ENCODE results near the gene MAP1B. TPM values are rescaled to one million over a fixed set of nuclear protein-coding genes. Genes with fewer than 3 reads are reported as not detected.

MAP1B gene
- total and polyA plus RNA-seq, 9 of the 15 experiments (the other 6 are each of a cell fraction or from before 2014, with no cell fraction given), result 5.2 to 66.1 (median 17.3) TPM

DNA sequence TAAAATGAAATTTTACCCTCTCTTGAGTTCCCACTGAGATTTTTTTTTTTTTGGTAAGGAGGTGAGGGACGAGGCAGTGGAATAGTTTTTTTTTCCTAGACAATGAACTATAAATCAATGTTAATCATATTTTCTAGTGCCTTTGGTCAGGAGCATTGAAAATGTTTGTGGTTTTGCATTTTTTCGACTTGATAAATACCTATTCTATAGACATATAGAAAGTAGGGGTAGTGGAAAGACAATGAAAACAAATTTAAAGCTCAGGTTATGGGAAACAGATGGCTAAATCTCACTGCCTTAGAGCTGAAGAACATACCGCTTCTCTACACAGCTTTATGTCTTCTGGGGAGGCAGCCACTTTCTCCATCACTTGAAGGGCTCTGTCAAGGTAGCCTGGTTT lies 118.5 kb downstream of the MAP1B start:
- intact Hi-C loops (cut with micrococcal nuclease) (loop anchor here (5.0 kb wide), 1 partner anchor 82 kb away; no protein-coding TSS in a partner anchor), in situ Hi-C loops (cut with MboI) (no loop called here)
- Histone ChIP-seq H4K20me1 (replicated peaks; ENCODE audit: control insufficient read depth, insufficient read depth, low read length) (no peaks in the 10 kb centered on the region), H3K4me2 (ENCODE audit: insufficient read depth, low read length) (no peak overlapping the region), H3K9me3 (replicated peaks; ENCODE audit: control insufficient read depth, insufficient read depth, low read depth, low read length) (no peaks in the 10 kb centered on the region), H3K79me2 (ENCODE audit: control insufficient read depth, insufficient read depth, low read length) (peaks cover 5% of the 10 kb centered on the region; the same call in 1 of the 3 replicates), H3K27ac (ENCODE audit: extremely low read depth, low read depth, low read length) (no peak overlapping the region), H2AFZ (ENCODE audit: low read depth, low read length) (no peak overlapping the region), H3K36me3 (ENCODE audit: control insufficient read depth, insufficient read depth, low read length) (peaks cover 97% of the 10 kb centered on the region), H3K9ac (ENCODE audit: insufficient read depth in 1 of 2, low read depth in 2 of 2, low read length in 2 of 2) (no peak overlapping the region), H3K4me1 (replicated peaks in 1 of 2; ENCODE audit: control insufficient read depth in 2 of 2, insufficient read depth in 2 of 2, low read length in 2 of 2) (peaks cover 0 to 37% of the 10 kb centered on the region in 2 experiments; a peak in 3 of 5 replicates), H3K27me3 (ENCODE audit: control insufficient read depth in 2 of 2, insufficient read depth in 2 of 2, low read length in 2 of 2) (no peaks in the 10 kb centered on the region), H3K9me1 (ENCODE audit: control insufficient read depth, insufficient read depth, low read length) (no peaks in the 10 kb centered on the region), H3K4me3 (no peak overlapping the region)
- POLR2A ChIA-PET, result interaction anchor here (1.3 kb wide), 1 partner anchor 8 kb away, joined by 3 read pairs; no protein-coding TSS in a partner anchor
- no peak for DNase-seq (ENCODE audit: extremely low read depth in 1 of 4, low spot score in 3 of 4)
- FAIRE-seq, result no peak
- CTCF ChIA-PET (ENCODE audit: low intra/inter-chr PET ratio), result no interaction called here
- 85% methylated on average over 3 of the region's 3 CpGs for WGBS (ENCODE audit: insufficient coverage, low coverage, missing lambda C conversion rate)
- BruUV-seq (replicated peaks), result no TSS peak
- ATAC-seq, result no peak
- TF ChIP-seq, protein P1, sequence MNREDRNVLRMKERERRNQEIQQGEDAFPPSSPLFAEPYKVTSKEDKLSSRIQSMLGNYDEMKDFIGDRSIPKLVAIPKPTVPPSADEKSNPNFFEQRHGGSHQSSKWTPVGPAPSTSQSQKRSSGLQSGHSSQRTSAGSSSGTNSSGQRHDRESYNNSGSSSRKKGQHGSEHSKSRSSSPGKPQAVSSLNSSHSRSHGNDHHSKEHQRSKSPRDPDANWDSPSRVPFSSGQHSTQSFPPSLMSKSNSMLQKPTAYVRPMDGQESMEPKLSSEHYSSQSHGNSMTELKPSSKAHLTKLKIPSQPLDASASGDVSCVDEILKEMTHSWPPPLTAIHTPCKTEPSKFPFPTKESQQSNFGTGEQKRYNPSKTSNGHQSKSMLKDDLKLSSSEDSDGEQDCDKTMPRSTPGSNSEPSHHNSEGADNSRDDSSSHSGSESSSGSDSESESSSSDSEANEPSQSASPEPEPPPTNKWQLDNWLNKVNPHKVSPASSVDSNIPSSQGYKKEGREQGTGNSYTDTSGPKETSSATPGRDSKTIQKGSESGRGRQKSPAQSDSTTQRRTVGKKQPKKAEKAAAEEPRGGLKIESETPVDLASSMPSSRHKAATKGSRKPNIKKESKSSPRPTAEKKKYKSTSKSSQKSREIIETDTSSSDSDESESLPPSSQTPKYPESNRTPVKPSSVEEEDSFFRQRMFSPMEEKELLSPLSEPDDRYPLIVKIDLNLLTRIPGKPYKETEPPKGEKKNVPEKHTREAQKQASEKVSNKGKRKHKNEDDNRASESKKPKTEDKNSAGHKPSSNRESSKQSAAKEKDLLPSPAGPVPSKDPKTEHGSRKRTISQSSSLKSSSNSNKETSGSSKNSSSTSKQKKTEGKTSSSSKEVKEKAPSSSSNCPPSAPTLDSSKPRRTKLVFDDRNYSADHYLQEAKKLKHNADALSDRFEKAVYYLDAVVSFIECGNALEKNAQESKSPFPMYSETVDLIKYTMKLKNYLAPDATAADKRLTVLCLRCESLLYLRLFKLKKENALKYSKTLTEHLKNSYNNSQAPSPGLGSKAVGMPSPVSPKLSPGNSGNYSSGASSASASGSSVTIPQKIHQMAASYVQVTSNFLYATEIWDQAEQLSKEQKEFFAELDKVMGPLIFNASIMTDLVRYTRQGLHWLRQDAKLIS (CRISPR knock-in tag; IDR thresholded peaks at IDR 0.05), result no peak
- TF ChIP-seq, protein P2, sequence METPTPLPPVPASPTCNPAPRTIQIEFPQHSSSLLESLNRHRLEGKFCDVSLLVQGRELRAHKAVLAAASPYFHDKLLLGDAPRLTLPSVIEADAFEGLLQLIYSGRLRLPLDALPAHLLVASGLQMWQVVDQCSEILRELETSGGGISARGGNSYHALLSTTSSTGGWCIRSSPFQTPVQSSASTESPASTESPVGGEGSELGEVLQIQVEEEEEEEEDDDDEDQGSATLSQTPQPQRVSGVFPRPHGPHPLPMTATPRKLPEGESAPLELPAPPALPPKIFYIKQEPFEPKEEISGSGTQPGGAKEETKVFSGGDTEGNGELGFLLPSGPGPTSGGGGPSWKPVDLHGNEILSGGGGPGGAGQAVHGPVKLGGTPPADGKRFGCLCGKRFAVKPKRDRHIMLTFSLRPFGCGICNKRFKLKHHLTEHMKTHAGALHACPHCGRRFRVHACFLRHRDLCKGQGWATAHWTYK (CRISPR knock-in tag; IDR thresholded peaks at IDR 0.05), result no peak
- TF ChIP-seq, protein P3, sequence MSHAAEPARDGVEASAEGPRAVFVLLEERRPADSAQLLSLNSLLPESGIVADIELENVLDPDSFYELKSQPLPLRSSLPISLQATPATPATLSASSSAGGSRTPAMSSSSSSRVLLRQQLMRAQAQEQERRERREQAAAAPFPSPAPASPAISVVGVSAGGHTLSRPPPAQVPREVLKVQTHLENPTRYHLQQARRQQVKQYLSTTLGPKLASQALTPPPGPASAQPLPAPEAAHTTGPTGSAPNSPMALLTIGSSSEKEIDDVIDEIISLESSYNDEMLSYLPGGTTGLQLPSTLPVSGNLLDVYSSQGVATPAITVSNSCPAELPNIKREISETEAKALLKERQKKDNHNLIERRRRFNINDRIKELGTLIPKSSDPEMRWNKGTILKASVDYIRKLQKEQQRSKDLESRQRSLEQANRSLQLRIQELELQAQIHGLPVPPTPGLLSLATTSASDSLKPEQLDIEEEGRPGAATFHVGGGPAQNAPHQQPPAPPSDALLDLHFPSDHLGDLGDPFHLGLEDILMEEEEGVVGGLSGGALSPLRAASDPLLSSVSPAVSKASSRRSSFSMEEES (CRISPR knock-in tag; IDR thresholded peaks at IDR 0.05), result no peak
- TF ChIP-seq SMARCC2 (IDR thresholded peaks at IDR 0.05; ENCODE audit: low read depth) (no peak), SPI1 (IDR thresholded peaks at IDR 0.05; ENCODE audit: borderline replicate concordance, low read depth, low read length) (no peak)
- TF ChIP-seq, protein P4, sequence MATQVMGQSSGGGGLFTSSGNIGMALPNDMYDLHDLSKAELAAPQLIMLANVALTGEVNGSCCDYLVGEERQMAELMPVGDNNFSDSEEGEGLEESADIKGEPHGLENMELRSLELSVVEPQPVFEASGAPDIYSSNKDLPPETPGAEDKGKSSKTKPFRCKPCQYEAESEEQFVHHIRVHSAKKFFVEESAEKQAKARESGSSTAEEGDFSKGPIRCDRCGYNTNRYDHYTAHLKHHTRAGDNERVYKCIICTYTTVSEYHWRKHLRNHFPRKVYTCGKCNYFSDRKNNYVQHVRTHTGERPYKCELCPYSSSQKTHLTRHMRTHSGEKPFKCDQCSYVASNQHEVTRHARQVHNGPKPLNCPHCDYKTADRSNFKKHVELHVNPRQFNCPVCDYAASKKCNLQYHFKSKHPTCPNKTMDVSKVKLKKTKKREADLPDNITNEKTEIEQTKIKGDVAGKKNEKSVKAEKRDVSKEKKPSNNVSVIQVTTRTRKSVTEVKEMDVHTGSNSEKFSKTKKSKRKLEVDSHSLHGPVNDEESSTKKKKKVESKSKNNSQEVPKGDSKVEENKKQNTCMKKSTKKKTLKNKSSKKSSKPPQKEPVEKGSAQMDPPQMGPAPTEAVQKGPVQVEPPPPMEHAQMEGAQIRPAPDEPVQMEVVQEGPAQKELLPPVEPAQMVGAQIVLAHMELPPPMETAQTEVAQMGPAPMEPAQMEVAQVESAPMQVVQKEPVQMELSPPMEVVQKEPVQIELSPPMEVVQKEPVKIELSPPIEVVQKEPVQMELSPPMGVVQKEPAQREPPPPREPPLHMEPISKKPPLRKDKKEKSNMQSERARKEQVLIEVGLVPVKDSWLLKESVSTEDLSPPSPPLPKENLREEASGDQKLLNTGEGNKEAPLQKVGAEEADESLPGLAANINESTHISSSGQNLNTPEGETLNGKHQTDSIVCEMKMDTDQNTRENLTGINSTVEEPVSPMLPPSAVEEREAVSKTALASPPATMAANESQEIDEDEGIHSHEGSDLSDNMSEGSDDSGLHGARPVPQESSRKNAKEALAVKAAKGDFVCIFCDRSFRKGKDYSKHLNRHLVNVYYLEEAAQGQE (IDR thresholded peaks at IDR 0.05; ENCODE audit: borderline replicate concordance), result no peak
- TF ChIP-seq, protein P4 (CRISPR knock-in tag; IDR thresholded peaks at IDR 0.05; ENCODE audit: low read depth), result no peak

All from K562 (cell line).